ENCODE data around the gene PROSER2. TPM values are rescaled to one million over a fixed set of nuclear protein-coding genes. Genes with fewer than 3 reads are reported as not detected.

The PROSER2 gene
- total and polyA plus RNA-seq, 2 experiments from 2014 or later, result 0.65 to 1.2 TPM

DNA sequence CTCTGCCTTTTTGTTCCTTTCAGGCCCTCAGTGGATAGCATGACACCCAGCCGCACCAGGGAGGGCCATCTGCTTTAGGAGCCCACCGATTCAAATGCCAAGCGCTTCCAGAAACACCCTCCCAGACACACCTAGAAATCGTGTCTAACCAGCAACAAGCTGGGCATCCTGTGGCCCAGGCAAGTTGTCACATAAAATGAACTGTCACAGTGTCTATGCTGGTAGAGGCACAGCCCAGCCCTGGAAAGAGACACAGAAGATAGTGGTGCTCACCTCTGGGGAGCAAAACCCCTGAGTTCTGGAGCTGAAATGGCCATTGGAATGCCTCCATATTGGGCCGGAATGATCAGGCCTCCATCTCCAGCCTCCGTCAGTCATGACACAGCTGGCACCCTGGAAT, 42.0 kb upstream of the PROSER2 start:
- H3K9me2 ChIP-seq (ENCODE audit: insufficient read depth), result no peaks in the 10 kb centered on the region
- 74 to 76% methylated on average over 6 of the region's 6 CpGs for WGBS, 2 experiments (ENCODE audit: low coverage in 1 of 2, low lambda C conversion rate in 2 of 2, missing lambda C conversion rate in 2 of 2)
- no peak for DNase-seq
- H3K79me2 ChIP-seq (ENCODE audit: insufficient read depth), result no peaks in the 10 kb centered on the region
- H3K36me3 ChIP-seq (ENCODE audit: low read depth), result no peaks in the 10 kb centered on the region
- TF ChIP-seq EZH2phosphoT487 (IDR thresholded peaks at IDR 0.05; ENCODE audit: insufficient read depth, low read depth) (no peak), EZH2 (IDR thresholded peaks at IDR 0.05; ENCODE audit: insufficient read depth, poor library complexity, severe bottlenecking) (no peak)
- H3K27me3 ChIP-seq (replicated peaks; ENCODE audit: insufficient read depth), result peaks cover 7% of the 10 kb centered on the region; the same call in 1 of the 2 replicates
- no peak overlapping the region for H3K27ac ChIP-seq
- H3K4me1 ChIP-seq (ENCODE audit: insufficient read depth), result no peaks in the 10 kb centered on the region
- no peak overlapping the region for H2AFZ ChIP-seq
- H3K4me2 ChIP-seq (ENCODE audit: unreplicated experiment), result no peak overlapping the region
- no peak overlapping the region for H3K4me3 ChIP-seq
- no peak overlapping the region for H3K9ac ChIP-seq
- in situ Hi-C loops (cut with MboI), result loop anchor here (10.0 kb wide), 1 partner anchor 204 kb away; no protein-coding TSS in a partner anchor
- no peaks in the 10 kb centered on the region for H3F3A ChIP-seq (ENCODE audit: insufficient read depth)
- no peaks in the 10 kb centered on the region for H4K20me1 ChIP-seq (ENCODE audit: insufficient read depth)
- no peaks in the 10 kb centered on the region for H3K9me3 ChIP-seq (ENCODE audit: low read depth)

DNA sequence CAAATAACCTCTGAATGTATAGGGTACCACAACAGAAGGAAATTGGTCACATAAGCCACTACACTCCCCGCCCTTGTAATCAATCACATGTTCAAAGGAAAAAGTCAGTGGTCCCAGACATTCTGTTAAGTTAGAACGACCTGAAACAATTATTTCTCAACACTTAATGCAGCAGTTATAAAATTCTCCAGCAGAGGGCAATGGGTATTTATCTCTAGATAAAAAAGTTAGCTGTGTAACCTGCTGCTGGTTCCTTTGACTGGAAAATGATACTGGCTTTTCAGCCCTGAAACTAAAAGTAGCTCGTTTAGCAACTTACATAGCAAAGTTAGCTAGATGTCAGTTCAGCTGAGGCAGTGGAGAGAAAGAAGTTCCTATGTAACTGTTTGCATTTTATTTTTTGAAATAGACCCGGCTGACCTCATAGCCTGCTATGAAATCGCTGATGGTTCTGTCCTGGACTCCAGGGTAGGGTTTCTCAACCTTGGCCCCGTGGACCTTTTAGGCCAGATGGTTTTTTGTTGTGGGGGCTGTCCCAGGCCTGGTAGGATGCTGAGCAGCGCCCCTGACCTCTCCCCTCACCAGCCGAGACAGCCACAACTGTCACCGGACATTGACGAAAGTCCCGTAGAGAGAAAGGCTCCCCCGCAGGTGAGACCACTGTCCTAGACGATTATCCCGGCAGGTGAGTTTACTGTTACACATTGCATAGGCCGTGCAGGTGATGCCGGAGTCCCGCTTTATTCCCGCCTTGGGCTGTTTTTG, 40.2 kb upstream of the PROSER2 start:
- H3K9me3 ChIP-seq (ENCODE audit: low read depth), result no peaks in the 10 kb centered on the region
- no peak overlapping the region for H3K9ac ChIP-seq
- no peak overlapping the region for H3K4me3 ChIP-seq
- H3K27ac ChIP-seq, result no peak overlapping the region
- H3F3A ChIP-seq (ENCODE audit: insufficient read depth), result no peaks in the 10 kb centered on the region
- peak; percentile 61 for DNase-seq
- 54 to 56% methylated on average over 18 of the region's 18 CpGs for WGBS, 2 experiments (ENCODE audit: low coverage in 1 of 2, low lambda C conversion rate in 2 of 2, missing lambda C conversion rate in 2 of 2)
- in situ Hi-C loops (cut with MboI), result loop anchor here (10.0 kb wide), 1 partner anchor 202 kb away; no protein-coding TSS in a partner anchor
- H3K4me2 ChIP-seq (ENCODE audit: unreplicated experiment), result no peak overlapping the region
- H2AFZ ChIP-seq, result no peak overlapping the region
- no peaks in the 10 kb centered on the region for H3K79me2 ChIP-seq (ENCODE audit: insufficient read depth)
- H3K36me3 ChIP-seq (ENCODE audit: low read depth), result no peaks in the 10 kb centered on the region
- H3K4me1 ChIP-seq (ENCODE audit: insufficient read depth), result no peaks in the 10 kb centered on the region
- no peaks in the 10 kb centered on the region for H4K20me1 ChIP-seq (ENCODE audit: insufficient read depth)
- no peak for TF ChIP-seq EZH2phosphoT487 (IDR thresholded peaks at IDR 0.05; ENCODE audit: insufficient read depth, low read depth)
- no peak for TF ChIP-seq EZH2 (IDR thresholded peaks at IDR 0.05; ENCODE audit: insufficient read depth, poor library complexity, severe bottlenecking)
- H3K9me2 ChIP-seq (ENCODE audit: insufficient read depth), result no peaks in the 10 kb centered on the region
- peaks cover 7% of the 10 kb centered on the region; the same call in 1 of the 2 replicates for H3K27me3 ChIP-seq (replicated peaks; ENCODE audit: insufficient read depth)

DNA sequence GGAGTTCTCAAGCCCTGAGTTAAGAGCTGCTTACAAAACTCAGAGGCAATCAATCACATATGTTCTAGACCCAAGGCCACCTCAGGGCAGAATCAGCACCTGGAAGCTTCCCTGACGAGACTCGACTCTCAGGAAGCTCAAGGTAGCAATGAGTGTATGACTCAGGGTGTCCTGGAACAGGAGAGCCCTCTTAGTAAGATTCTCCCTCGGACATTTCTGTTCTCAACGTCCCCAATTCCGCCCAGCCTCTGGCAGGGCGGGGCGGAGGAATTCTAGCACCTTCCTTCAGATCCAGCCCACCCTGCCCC, 39.6 kb upstream of the PROSER2 start:
- Histone ChIP-seq H3K36me3 (ENCODE audit: low read depth) (no peaks in the 10 kb centered on the region), H3F3A (ENCODE audit: insufficient read depth) (no peaks in the 10 kb centered on the region), H3K9ac (no peak overlapping the region), H3K4me2 (ENCODE audit: unreplicated experiment) (no peak overlapping the region), H3K79me2 (ENCODE audit: insufficient read depth) (no peaks in the 10 kb centered on the region), H3K9me3 (ENCODE audit: low read depth) (no peaks in the 10 kb centered on the region), H3K4me1 (ENCODE audit: insufficient read depth) (no peaks in the 10 kb centered on the region), H3K27me3 (replicated peaks; ENCODE audit: insufficient read depth) (peaks cover 9% of the 10 kb centered on the region; the same call in 1 of the 2 replicates), H3K9me2 (ENCODE audit: insufficient read depth) (no peaks in the 10 kb centered on the region), H3K4me3 (no peak overlapping the region), H2AFZ (no peak overlapping the region), H4K20me1 (ENCODE audit: insufficient read depth) (no peaks in the 10 kb centered on the region), H3K27ac (no peak overlapping the region)
- TF ChIP-seq EZH2 (IDR thresholded peaks at IDR 0.05; ENCODE audit: insufficient read depth, poor library complexity, severe bottlenecking) (no peak), EZH2phosphoT487 (IDR thresholded peaks at IDR 0.05; ENCODE audit: insufficient read depth, low read depth) (no peak)
- 59 to 64% methylated on average over 5 to 7 of the region's 7 CpGs for WGBS, 2 experiments (ENCODE audit: low coverage in 1 of 2, low lambda C conversion rate in 2 of 2, missing lambda C conversion rate in 2 of 2)
- in situ Hi-C loops (cut with MboI), result loop anchor here (10.0 kb wide), 1 partner anchor 201 kb away; no protein-coding TSS in a partner anchor
- no peak for DNase-seq

DNA sequence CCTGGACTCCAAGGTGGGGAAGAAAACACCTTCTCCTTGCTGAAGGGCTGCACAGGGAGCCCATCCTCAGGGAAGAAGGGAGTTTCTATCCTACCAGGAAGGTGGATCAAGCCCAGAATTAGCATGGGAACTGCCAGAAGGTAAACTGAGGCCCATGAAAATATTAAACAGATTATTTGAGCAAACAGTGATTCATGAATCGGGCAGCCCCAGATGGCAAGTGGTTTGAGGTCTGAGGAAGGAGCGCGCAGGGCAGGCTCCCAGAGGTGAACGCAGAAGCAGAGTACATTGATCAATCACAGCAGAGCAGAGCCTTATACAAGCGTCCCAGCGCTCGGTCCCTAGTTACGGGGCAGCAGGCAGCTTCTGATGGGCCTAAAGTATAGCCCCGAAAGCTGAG, 35.8 kb upstream of the PROSER2 start:
- Histone ChIP-seq H2AFZ (no peak overlapping the region), H3K9me2 (ENCODE audit: insufficient read depth) (no peaks in the 10 kb centered on the region), H3K27ac (no peak overlapping the region), H3K4me1 (ENCODE audit: insufficient read depth) (no peaks in the 10 kb centered on the region), H3K27me3 (replicated peaks; ENCODE audit: insufficient read depth) (peaks cover 18% of the 10 kb centered on the region), H3K36me3 (ENCODE audit: low read depth) (no peaks in the 10 kb centered on the region), H3K4me2 (ENCODE audit: unreplicated experiment) (no peak overlapping the region), H3K4me3 (no peak overlapping the region), H3K79me2 (ENCODE audit: insufficient read depth) (no peaks in the 10 kb centered on the region), H3K9me3 (ENCODE audit: low read depth) (no peaks in the 10 kb centered on the region), H3K9ac (no peak overlapping the region), H3F3A (ENCODE audit: insufficient read depth) (no peaks in the 10 kb centered on the region), H4K20me1 (ENCODE audit: insufficient read depth) (no peaks in the 10 kb centered on the region)
- in situ Hi-C loops (cut with MboI), result loop anchor here (10.0 kb wide), 1 partner anchor 197 kb away; no protein-coding TSS in a partner anchor
- WGBS, 2 experiments (ENCODE audit: low coverage in 1 of 2, low lambda C conversion rate in 2 of 2, missing lambda C conversion rate in 2 of 2), result 82 to 91% methylated on average over 9 of the region's 9 CpGs
- no peak for TF ChIP-seq EZH2phosphoT487 (IDR thresholded peaks at IDR 0.05; ENCODE audit: insufficient read depth, low read depth)
- no peak for TF ChIP-seq EZH2 (IDR thresholded peaks at IDR 0.05; ENCODE audit: insufficient read depth, poor library complexity, severe bottlenecking)
- DNase-seq, result no peak

All from GM23248 (cell line).